ENCODE measurements around the gene AGTPBP1. TPM values are rescaled to one million over a fixed set of nuclear protein-coding genes. Genes with fewer than 3 reads are reported as not detected.

AGTPBP1 gene
- total RNA-seq, 3 donors from 2014 or later (not counting 1 experiment from before 2014, with no cell fraction given) = 140 to 150 (median 140) TPM

GRCh38 chr9:85713897-85714296, 27.9 kb downstream of the AGTPBP1 start:
- H3K36me3 ChIP-seq (ENCODE audit: control insufficient read depth, insufficient read depth, low read length) = peaks cover 9% of the 10 kb centered on the region
- H3K9me3 Mint-ChIP-seq = peaks cover 2 to 3% of the 10 kb centered on the region in 2 donors
- TF ChIP-seq, protein P1, sequence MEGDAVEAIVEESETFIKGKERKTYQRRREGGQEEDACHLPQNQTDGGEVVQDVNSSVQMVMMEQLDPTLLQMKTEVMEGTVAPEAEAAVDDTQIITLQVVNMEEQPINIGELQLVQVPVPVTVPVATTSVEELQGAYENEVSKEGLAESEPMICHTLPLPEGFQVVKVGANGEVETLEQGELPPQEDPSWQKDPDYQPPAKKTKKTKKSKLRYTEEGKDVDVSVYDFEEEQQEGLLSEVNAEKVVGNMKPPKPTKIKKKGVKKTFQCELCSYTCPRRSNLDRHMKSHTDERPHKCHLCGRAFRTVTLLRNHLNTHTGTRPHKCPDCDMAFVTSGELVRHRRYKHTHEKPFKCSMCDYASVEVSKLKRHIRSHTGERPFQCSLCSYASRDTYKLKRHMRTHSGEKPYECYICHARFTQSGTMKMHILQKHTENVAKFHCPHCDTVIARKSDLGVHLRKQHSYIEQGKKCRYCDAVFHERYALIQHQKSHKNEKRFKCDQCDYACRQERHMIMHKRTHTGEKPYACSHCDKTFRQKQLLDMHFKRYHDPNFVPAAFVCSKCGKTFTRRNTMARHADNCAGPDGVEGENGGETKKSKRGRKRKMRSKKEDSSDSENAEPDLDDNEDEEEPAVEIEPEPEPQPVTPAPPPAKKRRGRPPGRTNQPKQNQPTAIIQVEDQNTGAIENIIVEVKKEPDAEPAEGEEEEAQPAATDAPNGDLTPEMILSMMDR (IDR thresholded peaks at IDR 0.05) = no peak
- no peak for ATAC-seq
- intact Hi-C loops (cut with micrococcal nuclease) = loop anchor here (2.0 kb wide), 1 partner anchor 13 kb away; no protein-coding TSS in a partner anchor
- no peak overlapping the region for H3K4me3 ChIP-seq (ENCODE audit: low read length)
- H3K27ac ChIP-seq (ENCODE audit: low read length) = peak overlapping the region; percentile 58
- no peaks in the 10 kb centered on the region for H3K9me3 ChIP-seq (ENCODE audit: control insufficient read depth, insufficient read depth, low read length)
- H3K4me1 ChIP-seq (ENCODE audit: control insufficient read depth, insufficient read depth, low read length) = peaks cover 26% of the 10 kb centered on the region
- 44% methylated on average over 1 of the region's 2 CpGs for WGBS (ENCODE audit: insufficient coverage)
- H3K27me3 Mint-ChIP-seq (ENCODE audit: low read depth in 2 of 2) = no peaks in the 10 kb centered on the region
- H3K4me1 Mint-ChIP-seq = peaks cover 52 to 54% of the 10 kb centered on the region in 2 donors
- H3K36me3 Mint-ChIP-seq = peaks cover 6% of the 10 kb centered on the region
- peak overlapping the region; percentile 82 to 91 for H3K27ac Mint-ChIP-seq
- DNase-seq = no peak
- peak overlapping the region; percentile 68 for H3K4me3 Mint-ChIP-seq
- H3K27me3 ChIP-seq (ENCODE audit: control insufficient read depth, insufficient read depth, low read length) = no peaks in the 10 kb centered on the region

DNA sequence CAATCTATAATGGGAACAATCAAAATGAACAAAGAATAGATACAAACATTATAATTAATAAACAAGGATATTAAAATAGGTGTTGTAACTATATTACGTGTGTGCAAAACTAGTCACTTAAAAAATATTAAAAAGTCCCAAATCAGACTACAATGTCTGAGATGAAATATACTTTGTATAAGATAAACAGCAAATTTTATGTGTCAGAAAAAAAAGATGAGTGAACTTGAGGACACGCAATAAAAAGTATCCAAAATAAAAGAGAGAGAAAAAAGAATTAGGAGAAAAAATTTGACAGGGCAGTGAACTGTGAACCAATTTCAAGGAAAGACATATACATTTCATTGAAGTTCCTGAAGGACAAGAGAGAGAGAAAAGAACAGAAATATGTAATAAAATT, 37.0 kb downstream of the AGTPBP1 start:
- intact Hi-C loops (cut with micrococcal nuclease) = no loop called here
- peaks cover 8% of the 10 kb centered on the region for H3K36me3 Mint-ChIP-seq
- ATAC-seq (no peak), DNase-seq (no peak)
- Histone ChIP-seq H3K4me3 (ENCODE audit: low read length) (no peak overlapping the region), H3K36me3 (ENCODE audit: control insufficient read depth, insufficient read depth, low read length) (peaks cover 11% of the 10 kb centered on the region), H3K27me3 (ENCODE audit: control insufficient read depth, insufficient read depth, low read length) (no peaks in the 10 kb centered on the region), H3K9me3 (ENCODE audit: control insufficient read depth, insufficient read depth, low read length) (peaks cover 4% of the 10 kb centered on the region), H3K4me1 (ENCODE audit: control insufficient read depth, insufficient read depth, low read length) (no peaks in the 10 kb centered on the region), H3K27ac (ENCODE audit: low read length) (no peak overlapping the region)
- 100% methylated on average over 1 of the region's 2 CpGs for WGBS (ENCODE audit: insufficient coverage)
- H3K27ac Mint-ChIP-seq = peak overlapping the region; percentile 2 to 51
- peaks cover 2 to 3% of the 10 kb centered on the region in 2 donors for H3K9me3 Mint-ChIP-seq
- H3K27me3 Mint-ChIP-seq (ENCODE audit: low read depth in 2 of 2) = no peaks in the 10 kb centered on the region
- TF ChIP-seq, protein P1 (IDR thresholded peaks at IDR 0.05) = no peak
- no peak overlapping the region for H3K4me3 Mint-ChIP-seq
- peaks cover 59 to 71% of the 10 kb centered on the region in 2 donors for H3K4me1 Mint-ChIP-seq

DNA sequence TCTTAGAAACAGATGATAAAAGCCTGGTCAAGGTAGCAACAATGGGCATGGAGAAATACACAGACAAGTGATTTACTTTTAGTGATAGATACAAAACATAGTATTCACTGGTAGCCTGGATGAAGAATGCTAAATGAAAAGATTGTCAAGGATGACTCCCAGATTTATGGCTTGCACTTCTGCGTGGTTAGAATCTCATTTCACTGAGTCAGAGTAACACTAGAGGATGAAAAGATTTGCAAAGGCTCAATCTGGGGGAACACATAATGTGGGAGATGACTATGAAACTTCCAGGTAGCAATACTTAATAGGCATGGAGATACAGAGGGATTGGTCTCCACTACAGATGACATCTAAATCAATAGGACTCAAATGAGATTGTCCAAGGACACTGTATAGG, 38.4 kb downstream of the AGTPBP1 start:
- Histone ChIP-seq H3K27me3 (ENCODE audit: control insufficient read depth, insufficient read depth, low read length) (no peaks in the 10 kb centered on the region), H3K4me1 (ENCODE audit: control insufficient read depth, insufficient read depth, low read length) (peaks cover 3% of the 10 kb centered on the region), H3K9me3 (ENCODE audit: control insufficient read depth, insufficient read depth, low read length) (peaks cover under 1% of the 10 kb centered on the region), H3K4me3 (ENCODE audit: low read length) (no peak overlapping the region), H3K27ac (ENCODE audit: low read length) (no peak overlapping the region), H3K36me3 (ENCODE audit: control insufficient read depth, insufficient read depth, low read length) (peaks cover 5% of the 10 kb centered on the region)
- 100% methylated on average over 1 of the region's 1 CpG for WGBS (ENCODE audit: insufficient coverage)
- TF ChIP-seq, protein P1 (IDR thresholded peaks at IDR 0.05) = no peak
- Mint-ChIP-seq H3K9me3 (no peaks in the 10 kb centered on the region), H3K27ac (peak overlapping the region; percentile 9 to 30), H3K36me3 (no peaks in the 10 kb centered on the region), H3K4me1 (peaks cover 61 to 67% of the 10 kb centered on the region in 2 donors), H3K27me3 (ENCODE audit: low read depth in 2 of 2) (no peaks in the 10 kb centered on the region), H3K4me3 (no peak overlapping the region)
- no peak for ATAC-seq
- intact Hi-C loops (cut with micrococcal nuclease) = no loop called here
- no peak for DNase-seq

DNA sequence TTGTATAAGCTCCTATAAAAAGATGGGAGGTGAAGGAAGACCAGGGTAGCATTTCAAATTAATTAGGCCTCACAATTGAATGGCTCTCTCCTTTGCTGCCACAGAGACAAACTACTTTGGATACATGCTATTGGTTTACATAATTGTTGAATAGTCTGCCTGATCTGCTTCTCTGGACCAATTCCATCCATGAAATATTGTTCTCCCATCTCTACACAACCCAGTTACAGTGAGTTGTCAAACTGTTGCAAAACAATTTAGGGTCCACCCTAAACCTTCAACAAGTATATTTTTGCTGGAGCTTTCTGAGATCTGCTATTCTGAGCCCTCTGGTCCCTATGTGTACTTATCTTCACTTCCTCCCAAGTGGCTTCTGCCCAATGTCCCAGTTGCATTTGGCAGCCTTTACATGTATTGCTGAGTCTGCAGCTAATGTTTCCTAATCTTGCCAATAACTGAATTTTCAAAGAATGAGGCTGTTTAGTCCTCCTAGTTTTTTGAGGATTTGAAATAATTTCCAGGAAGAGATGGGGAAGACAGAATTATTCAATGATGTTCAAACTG, 38.9 kb downstream of the AGTPBP1 start:
- H3K9me3 ChIP-seq (ENCODE audit: control insufficient read depth, insufficient read depth, low read length) = no peaks in the 10 kb centered on the region
- no peak overlapping the region for H3K27ac ChIP-seq (ENCODE audit: low read length)
- H3K4me3 Mint-ChIP-seq = no peak overlapping the region
- peaks cover 58 to 65% of the 10 kb centered on the region in 2 donors for H3K4me1 Mint-ChIP-seq
- H3K27me3 ChIP-seq (ENCODE audit: control insufficient read depth, insufficient read depth, low read length) = no peaks in the 10 kb centered on the region
- H3K4me3 ChIP-seq (ENCODE audit: low read length) = no peak overlapping the region
- H3K36me3 Mint-ChIP-seq = no peaks in the 10 kb centered on the region
- H3K9me3 Mint-ChIP-seq = no peaks in the 10 kb centered on the region
- H3K27ac Mint-ChIP-seq = peak overlapping the region; percentile 9 to 30
- ATAC-seq (no peak), DNase-seq (no peak)
- no peaks in the 10 kb centered on the region for H3K27me3 Mint-ChIP-seq (ENCODE audit: low read depth in 2 of 2)
- TF ChIP-seq, protein P1 (IDR thresholded peaks at IDR 0.05) = no peak
- intact Hi-C loops (cut with micrococcal nuclease) = no loop called here
- H3K4me1 ChIP-seq (ENCODE audit: control insufficient read depth, insufficient read depth, low read length) = peaks cover 3% of the 10 kb centered on the region
- H3K36me3 ChIP-seq (ENCODE audit: control insufficient read depth, insufficient read depth, low read length) = peaks cover 5% of the 10 kb centered on the region

Measured in natural killer cell (primary cell).